ENCODE data around the gene SLITRK2.

The SLITRK2 gene

DNA sequence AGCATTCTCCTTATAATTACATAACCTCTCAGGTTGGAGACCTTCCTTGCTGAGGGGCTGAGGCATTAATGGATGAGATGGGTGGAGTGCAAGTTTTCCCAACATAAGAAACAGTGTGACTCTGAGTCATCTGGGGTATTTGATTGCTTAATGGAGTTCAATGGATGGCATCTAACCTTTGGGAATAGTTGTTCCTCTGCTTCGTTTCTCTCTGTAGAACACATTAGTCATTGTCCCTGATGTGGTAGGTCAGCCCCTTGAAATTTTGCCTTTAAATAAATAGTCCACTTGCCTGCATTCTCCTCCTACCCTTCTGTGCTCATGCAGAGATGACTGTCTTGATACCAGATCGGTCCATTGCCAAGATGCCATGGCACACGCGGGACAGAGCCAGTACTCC lies 38.6 kb downstream of the SLITRK2 start:
- no peak for DNase-seq (ENCODE audit: low read depth, low spot score)

GRCh38 chrX:145861818-145862217 lies 44.2 kb downstream of the SLITRK2 start:
- no peak for DNase-seq (ENCODE audit: low read depth, low spot score)

DNA sequence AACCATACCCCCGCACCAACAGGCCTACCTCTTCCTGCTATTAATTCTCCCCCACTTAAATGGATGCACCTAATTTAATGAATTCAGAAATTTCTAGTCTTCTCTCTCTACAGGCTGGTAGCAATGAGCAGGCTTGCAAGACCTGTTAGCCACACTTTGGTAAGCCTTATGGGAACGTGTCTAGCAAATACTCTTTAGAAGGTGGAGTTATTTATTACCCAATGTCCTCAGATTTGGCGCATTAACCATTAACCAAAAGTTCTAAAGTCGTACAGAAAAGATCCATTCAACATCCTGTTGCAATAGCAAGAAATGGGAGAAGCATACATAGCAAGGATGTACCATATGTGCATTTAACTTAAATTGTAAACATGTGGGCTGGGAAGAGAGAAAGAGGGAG lies 47.5 kb downstream of the SLITRK2 start:
- no peak for DNase-seq (ENCODE audit: low read depth, low spot score)

All from ELF-1 (cell line).